ENCODE measurements around the gene P2RX5.

The P2RX5 gene

GRCh38 chr17:3740611-3741073 lies 44.7 kb upstream of the P2RX5 start:
- no peak for TF ChIP-seq EP300 (IDR thresholded peaks at IDR 0.05; ENCODE audit: borderline replicate concordance)
- no peak for TF ChIP-seq MAX (IDR thresholded peaks at IDR 0.05)
- no peak for TF ChIP-seq CEBPB (IDR thresholded peaks at IDR 0.05)
- TF ChIP-seq TEAD4 (IDR thresholded peaks at IDR 0.05): no peak
- TF ChIP-seq EGR1 (IDR thresholded peaks at IDR 0.05): no peak
- TF ChIP-seq TAF1 (IDR thresholded peaks at IDR 0.05; ENCODE audit: low read depth): no peak
- no peak for TF ChIP-seq RAD21 (IDR thresholded peaks at IDR 0.05; ENCODE audit: low read depth)
- TF ChIP-seq CREB1 (IDR thresholded peaks at IDR 0.05; ENCODE audit: low read depth): no peak
- TF ChIP-seq, protein P1, sequence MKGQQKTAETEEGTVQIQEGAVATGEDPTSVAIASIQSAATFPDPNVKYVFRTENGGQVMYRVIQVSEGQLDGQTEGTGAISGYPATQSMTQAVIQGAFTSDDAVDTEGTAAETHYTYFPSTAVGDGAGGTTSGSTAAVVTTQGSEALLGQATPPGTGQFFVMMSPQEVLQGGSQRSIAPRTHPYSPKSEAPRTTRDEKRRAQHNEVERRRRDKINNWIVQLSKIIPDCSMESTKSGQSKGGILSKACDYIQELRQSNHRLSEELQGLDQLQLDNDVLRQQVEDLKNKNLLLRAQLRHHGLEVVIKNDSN (IDR thresholded peaks at IDR 0.05): no peak
- no peak for TF ChIP-seq ZBTB7A (IDR thresholded peaks at IDR 0.05; ENCODE audit: low read depth)
- TF ChIP-seq FOXM1 (IDR thresholded peaks at IDR 0.05; ENCODE audit: borderline replicate concordance, low read depth): no peak
- TF ChIP-seq YY1 (IDR thresholded peaks at IDR 0.05; ENCODE audit: low read depth): no peak
- TF ChIP-seq TCF12 (IDR thresholded peaks at IDR 0.05; ENCODE audit: low read depth): no peak
- no peak for TF ChIP-seq REST (IDR thresholded peaks at IDR 0.05; ENCODE audit: low read depth)

- TF ChIP-seq REST (IDR thresholded peaks at IDR 0.05; ENCODE audit: low read depth): no peak
- TF ChIP-seq RAD21 (IDR thresholded peaks at IDR 0.05; ENCODE audit: low read depth): no peak
- no peak for TF ChIP-seq TEAD4 (IDR thresholded peaks at IDR 0.05)
- no peak for TF ChIP-seq EGR1 (IDR thresholded peaks at IDR 0.05)
- TF ChIP-seq ZBTB7A (IDR thresholded peaks at IDR 0.05; ENCODE audit: low read depth): no peak
- TF ChIP-seq, protein P1 (IDR thresholded peaks at IDR 0.05): no peak
- TF ChIP-seq NFIC (IDR thresholded peaks at IDR 0.05): no peak
- no peak for TF ChIP-seq CREB1 (IDR thresholded peaks at IDR 0.05; ENCODE audit: low read depth)
- TF ChIP-seq CEBPB (IDR thresholded peaks at IDR 0.05): no peak
- no peak for TF ChIP-seq MAX (IDR thresholded peaks at IDR 0.05)
- no peak for TF ChIP-seq TCF12 (IDR thresholded peaks at IDR 0.05; ENCODE audit: low read depth)
Measured at GRCh38 chr17:3739422-3740124, 43.6 kb upstream of the P2RX5 start.

DNA sequence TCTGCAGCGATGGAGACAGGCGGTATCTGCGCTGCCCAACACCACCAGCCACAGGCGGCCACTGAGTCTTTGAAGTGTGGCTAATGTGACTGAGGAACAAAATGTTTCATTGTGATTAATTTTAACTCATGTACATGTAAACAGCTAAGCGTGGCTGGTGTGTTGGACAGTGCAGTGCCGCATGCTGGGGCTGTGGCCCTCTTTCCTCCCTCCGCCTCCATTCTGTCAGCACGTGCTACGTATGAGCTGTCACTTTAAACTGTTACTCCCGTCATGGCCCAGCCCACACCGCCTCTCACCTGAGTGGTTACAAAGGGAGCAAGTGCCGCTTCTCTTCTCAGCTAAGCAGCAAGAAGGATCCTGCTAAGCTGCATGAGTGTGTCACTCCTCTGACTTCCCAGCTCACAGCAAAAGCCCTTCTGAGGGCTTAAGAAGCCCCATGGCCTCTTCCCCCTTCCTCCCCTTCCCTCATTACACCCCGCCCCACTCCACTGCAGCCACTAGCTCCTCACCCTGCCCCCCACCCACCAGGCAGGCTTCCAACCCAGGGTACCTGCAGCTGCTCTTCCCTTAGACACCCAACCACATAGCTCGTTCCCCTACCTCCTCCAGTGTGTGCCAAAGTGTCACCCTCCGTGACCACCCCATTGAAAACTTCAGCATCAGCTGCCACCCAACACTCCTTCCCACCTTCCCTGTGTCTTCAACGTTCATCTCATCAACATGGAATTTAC lies 42.8 kb upstream of the P2RX5 start:
- TF ChIP-seq REST (IDR thresholded peaks at IDR 0.05; ENCODE audit: low read depth) (no peak), MAX (IDR thresholded peaks at IDR 0.05) (peak; percentile 99)
- TF ChIP-seq, protein P1 (IDR thresholded peaks at IDR 0.05): peak; percentile 64; the same call in 1 of the 2 replicates
